Measurements from ENCODE around the gene NT5C3B.

Gene NT5C3B

GRCh38 chr17:41821776-41822175, 14.3 kb downstream of the NT5C3B start:
- Histone ChIP-seq H3K4me2 (ENCODE audit: low read length, poor library complexity, severe bottlenecking) (no peak overlapping the region), H2AK5ac (ENCODE audit: low read length, severe bottlenecking) (no peak overlapping the region), H3K4me1 (ENCODE audit: control insufficient read depth, insufficient read depth, low read depth, low read length) (peaks cover 12% of the 10 kb centered on the region), H2AFZ (ENCODE audit: low read depth, low read length) (no peak overlapping the region), H3K4ac (ENCODE audit: low read depth in 1 of 2, low read length in 2 of 2) (no peak overlapping the region), H3K18ac (ENCODE audit: low read depth in 1 of 2, low read length in 2 of 2) (no peak overlapping the region), H2BK12ac (ENCODE audit: low read length in 2 of 2) (no peak overlapping the region), H3K23ac (ENCODE audit: low read length in 2 of 2) (no peak overlapping the region), H3K14ac (ENCODE audit: low read length in 2 of 2) (no peak overlapping the region), H3K27ac (ENCODE audit: low read length, poor library complexity, severe bottlenecking) (no peak overlapping the region), H4K91ac (ENCODE audit: low read length) (no peak overlapping the region), H3K27me3 (ENCODE audit: control insufficient read depth in 1 of 2, insufficient read depth in 1 of 2, low read length in 2 of 2) (no peaks in the 10 kb centered on the region), H4K8ac (ENCODE audit: low read length) (no peak overlapping the region), H3K9ac (ENCODE audit: low read length) (no peak overlapping the region), H3K79me1 (replicated peaks; ENCODE audit: low read length, poor library complexity, severe bottlenecking) (peaks cover 27% of the 10 kb centered on the region), H2BK120ac (ENCODE audit: low read depth, low read length) (no peak overlapping the region), H2BK5ac (ENCODE audit: low read depth, low read length, poor library complexity, severe bottlenecking) (no peak overlapping the region), H3K36me3 (ENCODE audit: control insufficient read depth in 1 of 2, insufficient read depth in 2 of 2, low read depth in 1 of 2, low read length in 2 of 2) (peaks cover 51 to 80% of the 10 kb centered on the region in 2 experiments), H3K9me3 (ENCODE audit: control insufficient read depth, low read length) (no peaks in the 10 kb centered on the region), H2BK15ac (ENCODE audit: low read depth, poor library complexity, severe bottlenecking) (no peak overlapping the region), H3K4me3 (ENCODE audit: insufficient read depth in 1 of 2, low read depth in 1 of 2, low read length in 2 of 2) (no peak overlapping the region)
- WGBS: 97% methylated on average over 14 of the region's 14 CpGs
- DNase-seq: no peak

GRCh38 chr17:41818024-41818423, 18.0 kb downstream of the NT5C3B start:
- Histone ChIP-seq H3K4ac (ENCODE audit: low read depth in 1 of 2, low read length in 2 of 2) (no peak overlapping the region), H3K27ac (ENCODE audit: low read length, poor library complexity, severe bottlenecking) (no peak overlapping the region), H2AK5ac (ENCODE audit: low read length, severe bottlenecking) (no peak overlapping the region), H2BK5ac (ENCODE audit: low read depth, low read length, poor library complexity, severe bottlenecking) (no peak overlapping the region), H4K8ac (ENCODE audit: low read length) (no peak overlapping the region), H3K4me3 (ENCODE audit: insufficient read depth in 1 of 2, low read depth in 1 of 2, low read length in 2 of 2) (no peak overlapping the region), H2BK15ac (ENCODE audit: low read depth, poor library complexity, severe bottlenecking) (no peak overlapping the region), H3K79me1 (replicated peaks; ENCODE audit: low read length, poor library complexity, severe bottlenecking) (peaks cover 28% of the 10 kb centered on the region), H3K23ac (ENCODE audit: low read length in 2 of 2) (no peak overlapping the region), H3K36me3 (ENCODE audit: control insufficient read depth in 1 of 2, insufficient read depth in 2 of 2, low read depth in 1 of 2, low read length in 2 of 2) (peaks cover 47 to 59% of the 10 kb centered on the region in 2 experiments), H4K91ac (ENCODE audit: low read length) (no peak overlapping the region), H3K18ac (ENCODE audit: low read depth in 1 of 2, low read length in 2 of 2) (no peak overlapping the region), H3K9ac (ENCODE audit: low read length) (no peak overlapping the region), H2BK120ac (ENCODE audit: low read depth, low read length) (no peak overlapping the region), H2AFZ (ENCODE audit: low read depth, low read length) (no peak overlapping the region), H3K4me1 (ENCODE audit: control insufficient read depth, insufficient read depth, low read depth, low read length) (peaks cover 23% of the 10 kb centered on the region), H3K14ac (ENCODE audit: low read length in 2 of 2) (no peak overlapping the region), H2BK12ac (ENCODE audit: low read length in 2 of 2) (no peak overlapping the region), H3K9me3 (ENCODE audit: control insufficient read depth, low read length) (no peaks in the 10 kb centered on the region), H3K4me2 (ENCODE audit: low read length, poor library complexity, severe bottlenecking) (no peak overlapping the region), H3K27me3 (ENCODE audit: control insufficient read depth in 1 of 2, insufficient read depth in 1 of 2, low read length in 2 of 2) (no peaks in the 10 kb centered on the region)
- no peak for DNase-seq
- WGBS: 96% methylated on average over 20 of the region's 20 CpGs

GRCh38 chr17:41816637-41817320, 19.3 kb downstream of the NT5C3B start:
- whole genome bisulfite sequencing: 97% methylated on average over 22 of the region's 23 CpGs
- no peak overlapping the region for H2BK12ac ChIP-seq (ENCODE audit: low read length in 2 of 2)
- peaks cover 39 to 49% of the 10 kb centered on the region in 2 experiments for H3K36me3 ChIP-seq (ENCODE audit: control insufficient read depth in 1 of 2, insufficient read depth in 2 of 2, low read depth in 1 of 2, low read length in 2 of 2)
- no peak overlapping the region for H2AK5ac ChIP-seq (ENCODE audit: low read length, severe bottlenecking)
- no peak overlapping the region for H3K9ac ChIP-seq (ENCODE audit: low read length)
- H2BK15ac ChIP-seq (ENCODE audit: low read depth, poor library complexity, severe bottlenecking): no peak overlapping the region
- H3K27ac ChIP-seq (ENCODE audit: low read length, poor library complexity, severe bottlenecking): no peak overlapping the region
- H2BK120ac ChIP-seq (ENCODE audit: low read depth, low read length): no peak overlapping the region
- no peak overlapping the region for H3K4me2 ChIP-seq (ENCODE audit: low read length, poor library complexity, severe bottlenecking)
- H4K8ac ChIP-seq (ENCODE audit: low read length): no peak overlapping the region
- no peaks in the 10 kb centered on the region for H3K27me3 ChIP-seq (ENCODE audit: control insufficient read depth in 1 of 2, insufficient read depth in 1 of 2, low read length in 2 of 2)
- no peak overlapping the region for H2AFZ ChIP-seq (ENCODE audit: low read depth, low read length)
- H3K79me1 ChIP-seq (replicated peaks; ENCODE audit: low read length, poor library complexity, severe bottlenecking): peaks cover 28% of the 10 kb centered on the region
- peaks cover 28% of the 10 kb centered on the region for H3K4me1 ChIP-seq (ENCODE audit: control insufficient read depth, insufficient read depth, low read depth, low read length)
- no peaks in the 10 kb centered on the region for H3K9me3 ChIP-seq (ENCODE audit: control insufficient read depth, low read length)
- H4K91ac ChIP-seq (ENCODE audit: low read length): no peak overlapping the region
- no peak overlapping the region for H3K4ac ChIP-seq (ENCODE audit: low read depth in 1 of 2, low read length in 2 of 2)
- no peak for DNase-seq
- H3K18ac ChIP-seq (ENCODE audit: low read depth in 1 of 2, low read length in 2 of 2): no peak overlapping the region
- no peak overlapping the region for H3K14ac ChIP-seq (ENCODE audit: low read length in 2 of 2)
- H2BK5ac ChIP-seq (ENCODE audit: low read depth, low read length, poor library complexity, severe bottlenecking): no peak overlapping the region
- H3K4me3 ChIP-seq (ENCODE audit: insufficient read depth in 1 of 2, low read depth in 1 of 2, low read length in 2 of 2): no peak overlapping the region
- H3K23ac ChIP-seq (ENCODE audit: low read length in 2 of 2): no peak overlapping the region

GRCh38 chr17:41814195-41814594, 21.8 kb downstream of the NT5C3B start:
- no peak overlapping the region for H2BK120ac ChIP-seq (ENCODE audit: low read depth, low read length)
- H3K14ac ChIP-seq (ENCODE audit: low read length in 2 of 2): peak overlapping the region in 1 of 2 experiments; percentile 31
- H3K4me1 ChIP-seq (ENCODE audit: control insufficient read depth, insufficient read depth, low read depth, low read length): peaks cover 47% of the 10 kb centered on the region
- peak overlapping the region in 1 of 2 experiments; percentile 87 for H3K18ac ChIP-seq (ENCODE audit: low read depth in 1 of 2, low read length in 2 of 2)
- no peak overlapping the region for H2AFZ ChIP-seq (ENCODE audit: low read depth, low read length)
- no peak overlapping the region for H4K91ac ChIP-seq (ENCODE audit: low read length)
- WGBS: 9% methylated on average over 1 of the region's 1 CpG
- peaks cover 26% of the 10 kb centered on the region for H3K79me1 ChIP-seq (replicated peaks; ENCODE audit: low read length, poor library complexity, severe bottlenecking)
- peak overlapping the region; percentile 94 for H3K27ac ChIP-seq (ENCODE audit: low read length, poor library complexity, severe bottlenecking)
- peak overlapping the region; percentile 95 for H3K9ac ChIP-seq (ENCODE audit: low read length)
- H3K4me3 ChIP-seq (ENCODE audit: insufficient read depth in 1 of 2, low read depth in 1 of 2, low read length in 2 of 2): peak overlapping the region in 1 of 2 experiments; percentile 97
- H3K36me3 ChIP-seq (ENCODE audit: control insufficient read depth in 1 of 2, insufficient read depth in 2 of 2, low read depth in 1 of 2, low read length in 2 of 2): peaks cover 29 to 35% of the 10 kb centered on the region in 2 experiments
- no peaks in the 10 kb centered on the region for H3K9me3 ChIP-seq (ENCODE audit: control insufficient read depth, low read length)
- H2BK15ac ChIP-seq (ENCODE audit: low read depth, poor library complexity, severe bottlenecking): peak overlapping the region; percentile 84
- no peak overlapping the region for H4K8ac ChIP-seq (ENCODE audit: low read length)
- H2BK12ac ChIP-seq (ENCODE audit: low read length in 2 of 2): peak overlapping the region in 1 of 2 experiments; percentile 75
- peak; percentile 62 for DNase-seq
- peak overlapping the region; percentile 97 for H2AK5ac ChIP-seq (ENCODE audit: low read length, severe bottlenecking)
- peak overlapping the region in 1 of 2 experiments; percentile 91 for H3K23ac ChIP-seq (ENCODE audit: low read length in 2 of 2)
- peak overlapping the region; percentile 69 for H2BK5ac ChIP-seq (ENCODE audit: low read depth, low read length, poor library complexity, severe bottlenecking)
- H3K27me3 ChIP-seq (ENCODE audit: control insufficient read depth in 1 of 2, insufficient read depth in 1 of 2, low read length in 2 of 2): no peaks in the 10 kb centered on the region
- no peak overlapping the region for H3K4ac ChIP-seq (ENCODE audit: low read depth in 1 of 2, low read length in 2 of 2)
- H3K4me2 ChIP-seq (ENCODE audit: low read length, poor library complexity, severe bottlenecking): peak overlapping the region; percentile 84

All from mesenchymal stem cell (in vitro differentiated cells and primary cell).